ENCODE results near the gene KCNIP2. TPM values are rescaled to one million over a fixed set of nuclear protein-coding genes. Genes with fewer than 3 reads are reported as not detected.

KCNIP2 gene
- total and polyA plus RNA-seq, 4 donors = 0.18 to 2.0 (median 0.72) TPM

DNA sequence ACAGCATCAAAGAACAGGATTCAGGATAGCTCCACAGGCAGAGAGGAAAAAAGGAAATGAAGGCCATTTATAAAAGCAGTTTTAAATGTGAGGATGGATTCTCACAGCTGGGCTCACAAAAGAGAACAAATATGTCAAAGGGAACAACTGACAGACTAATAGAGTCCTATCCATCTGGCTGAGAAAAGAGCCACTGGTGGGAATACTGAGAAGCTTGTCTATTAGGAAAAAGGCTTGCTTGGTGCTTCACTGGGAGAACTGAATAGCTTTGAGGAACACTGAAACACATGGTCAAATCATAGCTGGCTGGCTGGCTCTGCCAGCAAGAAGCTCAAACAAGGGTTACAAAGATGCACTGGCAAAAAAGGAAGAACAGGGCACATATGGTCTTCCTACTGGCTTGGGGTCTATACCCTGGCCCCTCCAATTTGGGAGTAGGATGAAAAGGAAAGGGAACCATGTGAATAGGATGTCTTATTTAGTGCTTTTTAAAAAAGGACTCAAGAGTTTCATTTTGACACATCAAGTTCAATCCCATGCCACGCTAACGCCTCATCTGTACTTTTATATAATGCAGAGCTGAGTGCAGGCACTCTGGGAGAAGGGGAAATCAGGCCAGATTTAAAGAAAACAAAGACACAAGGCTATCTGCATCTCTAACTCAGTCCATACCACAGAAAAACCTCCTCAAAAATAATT is 44.8 kb upstream of the KCNIP2 start:
- peaks cover 0 to 4% (median 2%) of the 10 kb centered on the region in 4 donors for H3K36me3 ChIP-seq (ENCODE audit: control insufficient read depth in 4 of 4, insufficient read depth in 3 of 4, low read depth in 1 of 4, low read length in 3 of 4)
- TF ChIP-seq HNF4G (IDR thresholded peaks at IDR 0.05) (no peak), FOXA2 (IDR thresholded peaks at IDR 0.05) (no peak), NR2F2 (IDR thresholded peaks at IDR 0.05) (no peak), RAD21 (IDR thresholded peaks at IDR 0.05) (no peak)
- TF ChIP-seq, protein P1, sequence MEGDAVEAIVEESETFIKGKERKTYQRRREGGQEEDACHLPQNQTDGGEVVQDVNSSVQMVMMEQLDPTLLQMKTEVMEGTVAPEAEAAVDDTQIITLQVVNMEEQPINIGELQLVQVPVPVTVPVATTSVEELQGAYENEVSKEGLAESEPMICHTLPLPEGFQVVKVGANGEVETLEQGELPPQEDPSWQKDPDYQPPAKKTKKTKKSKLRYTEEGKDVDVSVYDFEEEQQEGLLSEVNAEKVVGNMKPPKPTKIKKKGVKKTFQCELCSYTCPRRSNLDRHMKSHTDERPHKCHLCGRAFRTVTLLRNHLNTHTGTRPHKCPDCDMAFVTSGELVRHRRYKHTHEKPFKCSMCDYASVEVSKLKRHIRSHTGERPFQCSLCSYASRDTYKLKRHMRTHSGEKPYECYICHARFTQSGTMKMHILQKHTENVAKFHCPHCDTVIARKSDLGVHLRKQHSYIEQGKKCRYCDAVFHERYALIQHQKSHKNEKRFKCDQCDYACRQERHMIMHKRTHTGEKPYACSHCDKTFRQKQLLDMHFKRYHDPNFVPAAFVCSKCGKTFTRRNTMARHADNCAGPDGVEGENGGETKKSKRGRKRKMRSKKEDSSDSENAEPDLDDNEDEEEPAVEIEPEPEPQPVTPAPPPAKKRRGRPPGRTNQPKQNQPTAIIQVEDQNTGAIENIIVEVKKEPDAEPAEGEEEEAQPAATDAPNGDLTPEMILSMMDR (IDR thresholded peaks at IDR 0.05; ENCODE audit: low read depth, low read length, missing input control) = no peak
- H3K27ac ChIP-seq (ENCODE audit: low read depth in 1 of 2, low read length in 2 of 2) = no peak overlapping the region
- H3K9ac ChIP-seq (ENCODE audit: low read depth in 1 of 2, low read length in 2 of 2) = no peak overlapping the region
- H3K9me3 ChIP-seq (ENCODE audit: control insufficient read depth in 4 of 4, low read length in 3 of 4) = no peaks in the 10 kb centered on the region
- no peak for DNase-seq (ENCODE audit: low spot score)
- H3K27me3 ChIP-seq (ENCODE audit: control insufficient read depth in 4 of 4, insufficient read depth in 4 of 4, low read length in 3 of 4) = no peaks in the 10 kb centered on the region
- WGBS = 86% methylated on average over 2 of the region's 2 CpGs
- no peak overlapping the region for H3K4me3 ChIP-seq (ENCODE audit: low read depth in 1 of 3, low read length in 3 of 3)
- no peaks in the 10 kb centered on the region for H3K4me1 ChIP-seq (ENCODE audit: control insufficient read depth in 4 of 4, insufficient read depth in 4 of 4, low read length in 3 of 4)

DNA sequence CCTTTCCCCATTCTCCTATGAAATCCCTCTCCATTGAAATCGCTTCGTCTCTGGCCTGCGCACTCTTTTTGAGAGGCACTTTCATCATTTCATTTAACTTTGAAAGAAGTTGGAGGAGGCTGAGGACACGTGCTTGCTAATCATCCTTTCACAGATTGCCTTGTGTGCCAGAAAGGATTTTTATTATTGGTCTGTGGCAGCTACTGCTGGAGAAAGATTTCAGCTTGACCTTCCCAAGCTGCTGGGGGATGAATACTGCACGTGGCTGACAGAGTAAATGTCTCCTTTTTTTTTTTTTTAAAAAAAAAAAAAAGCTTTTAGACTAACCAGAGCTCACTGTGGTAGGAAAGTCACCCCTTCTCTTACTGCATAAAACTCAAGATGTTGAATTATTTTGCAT is 44.2 kb upstream of the KCNIP2 start:
- Histone ChIP-seq H3K27me3 (ENCODE audit: control insufficient read depth in 4 of 4, insufficient read depth in 4 of 4, low read length in 3 of 4) (no peaks in the 10 kb centered on the region), H3K4me3 (ENCODE audit: low read depth in 1 of 3, low read length in 3 of 3) (no peak overlapping the region), H3K4me1 (ENCODE audit: control insufficient read depth in 4 of 4, insufficient read depth in 4 of 4, low read length in 3 of 4) (no peaks in the 10 kb centered on the region), H3K9me3 (ENCODE audit: control insufficient read depth in 4 of 4, low read length in 3 of 4) (no peaks in the 10 kb centered on the region), H3K27ac (ENCODE audit: low read depth in 1 of 2, low read length in 2 of 2) (no peak overlapping the region), H3K36me3 (ENCODE audit: control insufficient read depth in 4 of 4, insufficient read depth in 3 of 4, low read depth in 1 of 4, low read length in 3 of 4) (peaks cover 0 to 4% (median 2%) of the 10 kb centered on the region in 4 donors), H3K9ac (ENCODE audit: low read depth in 1 of 2, low read length in 2 of 2) (no peak overlapping the region)
- no peak for DNase-seq (ENCODE audit: low spot score)
- TF ChIP-seq RXRA (IDR thresholded peaks at IDR 0.05) (no peak), TAF1 (conservative IDR thresholded peaks at IDR 0.05) (no peak), HNF4A (conservative IDR thresholded peaks at IDR 0.05) (no peak), YY1 (IDR thresholded peaks at IDR 0.05) (no peak), JUND (IDR thresholded peaks at IDR 0.05) (no peak), FOXA1 (IDR thresholded peaks at IDR 0.05) (no peak), EGR1 (IDR thresholded peaks at IDR 0.05; ENCODE audit: low read depth in 2 of 2) (no peak), RAD21 (IDR thresholded peaks at IDR 0.05) (no peak), HNF4G (IDR thresholded peaks at IDR 0.05) (no peak), NR2F2 (IDR thresholded peaks at IDR 0.05) (no peak), SP1 (IDR thresholded peaks at IDR 0.05) (no peak)
- TF ChIP-seq, protein P2, sequence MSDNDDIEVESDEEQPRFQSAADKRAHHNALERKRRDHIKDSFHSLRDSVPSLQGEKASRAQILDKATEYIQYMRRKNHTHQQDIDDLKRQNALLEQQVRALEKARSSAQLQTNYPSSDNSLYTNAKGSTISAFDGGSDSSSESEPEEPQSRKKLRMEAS (IDR thresholded peaks at IDR 0.05) = no peak
- TF ChIP-seq, protein P3, sequence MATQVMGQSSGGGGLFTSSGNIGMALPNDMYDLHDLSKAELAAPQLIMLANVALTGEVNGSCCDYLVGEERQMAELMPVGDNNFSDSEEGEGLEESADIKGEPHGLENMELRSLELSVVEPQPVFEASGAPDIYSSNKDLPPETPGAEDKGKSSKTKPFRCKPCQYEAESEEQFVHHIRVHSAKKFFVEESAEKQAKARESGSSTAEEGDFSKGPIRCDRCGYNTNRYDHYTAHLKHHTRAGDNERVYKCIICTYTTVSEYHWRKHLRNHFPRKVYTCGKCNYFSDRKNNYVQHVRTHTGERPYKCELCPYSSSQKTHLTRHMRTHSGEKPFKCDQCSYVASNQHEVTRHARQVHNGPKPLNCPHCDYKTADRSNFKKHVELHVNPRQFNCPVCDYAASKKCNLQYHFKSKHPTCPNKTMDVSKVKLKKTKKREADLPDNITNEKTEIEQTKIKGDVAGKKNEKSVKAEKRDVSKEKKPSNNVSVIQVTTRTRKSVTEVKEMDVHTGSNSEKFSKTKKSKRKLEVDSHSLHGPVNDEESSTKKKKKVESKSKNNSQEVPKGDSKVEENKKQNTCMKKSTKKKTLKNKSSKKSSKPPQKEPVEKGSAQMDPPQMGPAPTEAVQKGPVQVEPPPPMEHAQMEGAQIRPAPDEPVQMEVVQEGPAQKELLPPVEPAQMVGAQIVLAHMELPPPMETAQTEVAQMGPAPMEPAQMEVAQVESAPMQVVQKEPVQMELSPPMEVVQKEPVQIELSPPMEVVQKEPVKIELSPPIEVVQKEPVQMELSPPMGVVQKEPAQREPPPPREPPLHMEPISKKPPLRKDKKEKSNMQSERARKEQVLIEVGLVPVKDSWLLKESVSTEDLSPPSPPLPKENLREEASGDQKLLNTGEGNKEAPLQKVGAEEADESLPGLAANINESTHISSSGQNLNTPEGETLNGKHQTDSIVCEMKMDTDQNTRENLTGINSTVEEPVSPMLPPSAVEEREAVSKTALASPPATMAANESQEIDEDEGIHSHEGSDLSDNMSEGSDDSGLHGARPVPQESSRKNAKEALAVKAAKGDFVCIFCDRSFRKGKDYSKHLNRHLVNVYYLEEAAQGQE (IDR thresholded peaks at IDR 0.05) = no peak
- TF ChIP-seq, protein P1 (IDR thresholded peaks at IDR 0.05; ENCODE audit: low read depth, low read length, missing input control) = no peak
- WGBS = 91% methylated on average over 5 of the region's 5 CpGs

All from liver (tissue), 9 donors.